HFFc6 (cell line): ENCODE data around the gene SPDEF. TPM values are rescaled to one million over a fixed set of nuclear protein-coding genes. Genes with fewer than 3 reads are reported as not detected.

Source experiments
- DNase-seq: peaks from one replicate; pipeline ENCODE4 v3.0.0-alpha.2; 2018
- H3K27ac Mint-ChIP-seq: 2 replicates; pipeline ENCODE4 v1.8.0; 2020; ENCODE audit warnings: mild to moderate bottlenecking, mixed read lengths
- H3K27me3 Mint-ChIP-seq: 2 replicates; pipeline ENCODE4 v1.8.0; 2021; ENCODE audit warnings: mild to moderate bottlenecking, moderate library complexity, mixed read lengths; ENCODE audit not compliant: insufficient read depth
- H3K36me3 Mint-ChIP-seq: 2 replicates; pipeline ENCODE4 v1.8.0; 2021; ENCODE audit warnings: low read depth, mixed read lengths
- H3K4me1 Mint-ChIP-seq: 2 replicates; pipeline ENCODE4 v1.8.0; 2020; ENCODE audit warnings: low read depth, mixed read lengths
- H3K4me3 Mint-ChIP-seq: 2 replicates; pipeline ENCODE4 v1.8.0; 2020; ENCODE audit warnings: mild to moderate bottlenecking, moderate library complexity, mixed read lengths
- H3K9me3 Mint-ChIP-seq: 2 replicates; pipeline ENCODE4 v1.8.0; 2020; ENCODE audit warnings: mild to moderate bottlenecking, mixed read lengths
- total RNA-seq, 6 experiments: library from RNA; stranded (reverse); fragmentation: NEBNext Ultra II Directional; extraction: Animal tissue kit (Norgen Biotek cat#: 25700); gene quantifications; 2 replicates in 1 of 6; 3 replicates in 5 of 6; pipeline ENCODE4 v1.2.3, GENCODE V29; 2021
- TF ChIP-seq, protein P1 (sequence below): fragments of 200-600 bp; sonication (generic); IDR thresholded peaks from 2 replicates; pipeline ENCODE4 v1.5.0; 2021; ENCODE audit warnings: antibody characterized with exemption, mild to moderate bottlenecking

Gene SPDEF
- total RNA-seq, 6 experiments from 2014 or later = not detected

DNA sequence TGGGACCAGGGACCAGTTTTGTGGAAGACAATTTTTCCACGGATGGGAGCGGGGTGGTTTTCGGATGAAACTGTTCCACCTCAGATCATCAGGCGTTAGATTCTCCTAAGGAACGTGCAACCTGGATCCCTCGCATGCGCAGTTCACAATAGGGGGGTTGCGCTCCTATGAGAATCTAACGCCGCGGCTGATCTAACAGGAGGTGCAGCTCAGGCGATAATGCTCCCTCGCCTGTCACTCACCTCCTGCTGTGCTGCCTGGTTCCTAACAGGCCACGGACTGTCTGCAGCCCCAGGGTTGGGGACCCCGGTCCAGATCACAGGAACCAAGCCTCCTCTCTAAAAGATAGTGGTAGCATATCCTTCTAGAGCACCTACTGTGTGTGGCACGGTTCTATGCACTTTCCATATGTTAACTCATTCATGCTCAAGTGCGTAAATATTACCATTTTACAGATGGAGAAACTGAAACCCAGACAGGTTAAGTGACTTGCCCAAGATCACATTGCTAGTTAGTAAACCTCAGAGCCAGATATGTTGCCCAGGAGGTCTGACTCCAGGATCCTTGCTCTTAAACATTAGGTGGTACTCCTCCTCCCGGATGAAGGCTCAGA lies 25.3 kb downstream of the SPDEF start:
- H3K36me3 Mint-ChIP-seq = no peaks in the 10 kb centered on the region
- H3K4me3 Mint-ChIP-seq = no peak overlapping the region
- TF ChIP-seq, protein P1, sequence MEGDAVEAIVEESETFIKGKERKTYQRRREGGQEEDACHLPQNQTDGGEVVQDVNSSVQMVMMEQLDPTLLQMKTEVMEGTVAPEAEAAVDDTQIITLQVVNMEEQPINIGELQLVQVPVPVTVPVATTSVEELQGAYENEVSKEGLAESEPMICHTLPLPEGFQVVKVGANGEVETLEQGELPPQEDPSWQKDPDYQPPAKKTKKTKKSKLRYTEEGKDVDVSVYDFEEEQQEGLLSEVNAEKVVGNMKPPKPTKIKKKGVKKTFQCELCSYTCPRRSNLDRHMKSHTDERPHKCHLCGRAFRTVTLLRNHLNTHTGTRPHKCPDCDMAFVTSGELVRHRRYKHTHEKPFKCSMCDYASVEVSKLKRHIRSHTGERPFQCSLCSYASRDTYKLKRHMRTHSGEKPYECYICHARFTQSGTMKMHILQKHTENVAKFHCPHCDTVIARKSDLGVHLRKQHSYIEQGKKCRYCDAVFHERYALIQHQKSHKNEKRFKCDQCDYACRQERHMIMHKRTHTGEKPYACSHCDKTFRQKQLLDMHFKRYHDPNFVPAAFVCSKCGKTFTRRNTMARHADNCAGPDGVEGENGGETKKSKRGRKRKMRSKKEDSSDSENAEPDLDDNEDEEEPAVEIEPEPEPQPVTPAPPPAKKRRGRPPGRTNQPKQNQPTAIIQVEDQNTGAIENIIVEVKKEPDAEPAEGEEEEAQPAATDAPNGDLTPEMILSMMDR = no peak
- peaks cover 7% of the 10 kb centered on the region for H3K4me1 Mint-ChIP-seq
- DNase-seq = no peak
- H3K27me3 Mint-ChIP-seq = peaks cover 7% of the 10 kb centered on the region
- no peak overlapping the region for H3K27ac Mint-ChIP-seq
- H3K9me3 Mint-ChIP-seq = no peaks in the 10 kb centered on the region

DNA sequence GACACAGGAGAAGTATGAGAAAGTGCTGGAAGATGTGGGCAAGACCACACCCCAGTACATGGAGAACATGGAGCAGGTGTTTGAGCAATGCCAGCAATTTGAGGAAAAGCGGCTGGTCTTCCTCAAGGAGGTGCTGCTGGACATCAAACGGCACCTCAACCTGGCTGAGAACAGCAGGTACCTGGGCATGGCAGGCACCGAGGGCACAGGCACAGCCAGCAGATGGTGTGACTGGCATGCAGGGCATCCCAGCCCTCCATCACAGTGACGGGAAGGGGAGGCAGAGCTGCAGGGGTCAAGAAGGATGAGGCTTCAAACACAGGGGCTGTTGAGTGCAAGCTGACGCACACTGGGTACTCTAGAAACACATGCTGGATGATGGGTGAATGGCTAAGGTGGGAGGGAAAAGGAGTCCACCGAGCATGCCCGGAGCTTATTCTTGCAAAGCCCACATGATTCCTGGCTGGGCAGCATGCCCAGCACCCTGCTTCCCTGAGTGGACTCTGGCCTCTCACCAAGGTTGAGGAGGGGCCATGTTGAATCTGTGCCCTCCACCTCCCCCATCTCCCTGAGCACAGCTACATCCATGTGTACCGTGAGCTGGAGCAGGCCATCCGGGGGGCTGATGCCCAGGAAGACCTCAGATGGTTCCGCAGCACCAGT lies 26.3 kb downstream of the SPDEF start:
- TF ChIP-seq, protein P1 = no peak
- Mint-ChIP-seq H3K9me3 (no peaks in the 10 kb centered on the region), H3K27ac (no peak overlapping the region), H3K27me3 (peaks cover 7% of the 10 kb centered on the region), H3K4me1 (peaks cover 7% of the 10 kb centered on the region), H3K36me3 (no peaks in the 10 kb centered on the region), H3K4me3 (no peak overlapping the region)
- no peak for DNase-seq

DNA sequence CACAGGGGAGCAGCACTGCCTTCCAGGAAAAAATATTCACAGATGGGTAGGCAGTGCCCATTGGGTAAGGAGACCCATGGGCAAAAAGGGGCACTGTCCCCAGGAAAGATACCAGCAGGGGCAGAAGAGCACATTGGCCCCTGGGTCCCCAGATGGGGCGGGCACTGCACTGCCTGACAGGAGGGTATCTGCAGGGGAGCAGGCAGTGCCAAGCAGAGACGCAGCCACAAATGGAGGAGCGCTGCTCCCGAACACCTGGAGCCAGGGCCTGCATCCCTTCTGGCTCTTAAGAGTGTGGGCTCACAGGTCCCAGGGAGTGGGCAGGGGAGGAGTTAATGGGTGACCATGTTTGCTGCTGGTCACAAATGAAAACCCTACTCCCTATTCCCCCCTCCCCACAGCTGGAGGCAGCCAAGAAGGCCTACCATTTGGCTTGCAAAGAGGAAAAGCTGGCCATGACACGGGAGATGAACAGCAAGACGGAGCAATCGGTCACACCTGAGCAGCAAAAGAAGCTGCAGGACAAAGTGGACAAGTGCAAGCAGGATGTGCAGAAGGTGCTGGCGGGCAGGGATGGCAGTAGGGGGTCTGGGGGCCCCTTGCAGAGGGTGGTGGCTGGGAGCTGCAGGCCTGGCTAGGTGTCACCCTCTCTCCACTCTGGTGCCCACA lies 27.0 kb downstream of the SPDEF start:
- Mint-ChIP-seq H3K36me3 (no peaks in the 10 kb centered on the region), H3K4me3 (no peak overlapping the region), H3K4me1 (peaks cover 7% of the 10 kb centered on the region), H3K9me3 (no peaks in the 10 kb centered on the region), H3K27me3 (peaks cover 7% of the 10 kb centered on the region), H3K27ac (no peak overlapping the region)
- TF ChIP-seq, protein P1 = no peak
- DNase-seq = no peak

DNA sequence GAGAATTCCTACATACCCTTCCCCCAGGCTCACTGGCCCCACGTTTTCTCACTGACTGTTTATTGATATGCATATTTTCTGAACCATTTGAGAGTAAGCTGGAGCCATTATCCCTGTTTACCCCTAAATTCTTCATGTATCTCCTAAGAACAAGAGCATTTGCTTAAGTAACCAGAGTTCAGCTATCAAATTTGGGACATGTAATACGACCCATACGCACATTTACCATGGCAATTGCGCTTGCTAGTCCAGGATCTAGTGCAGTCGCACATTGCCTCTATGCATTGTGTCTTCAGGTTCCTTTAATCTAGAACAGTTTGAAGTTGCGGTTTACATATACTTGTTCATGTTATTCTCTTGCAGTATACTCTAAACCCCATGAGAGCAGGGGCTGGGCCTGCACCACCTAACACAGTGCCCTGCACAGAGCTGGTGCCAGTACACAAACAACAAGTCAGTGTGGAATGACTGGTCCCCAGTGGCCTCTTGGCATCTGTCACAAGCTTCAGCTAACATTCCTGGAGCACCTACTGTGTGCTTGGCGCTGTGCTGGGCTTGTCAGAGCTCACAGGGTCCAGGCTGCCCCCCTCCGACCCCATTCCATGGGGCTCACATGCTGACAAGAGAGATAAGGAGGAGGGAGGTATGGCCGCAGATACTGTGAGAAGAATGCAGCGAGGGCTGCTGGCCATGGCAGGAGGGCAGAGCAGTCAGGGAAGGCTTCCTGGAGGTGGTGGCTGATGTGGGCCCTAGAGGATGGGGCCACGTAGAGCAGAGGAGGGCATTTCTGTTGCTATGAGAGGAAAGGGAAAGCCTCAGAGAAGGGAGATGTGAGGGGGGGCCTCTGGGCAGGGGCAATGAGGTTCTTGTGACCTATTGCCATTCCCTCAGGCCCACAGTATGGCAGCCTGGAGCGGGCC lies 28.1 kb downstream of the SPDEF start:
- DNase-seq = no peak
- TF ChIP-seq, protein P1 = no peak
- H3K36me3 Mint-ChIP-seq = no peaks in the 10 kb centered on the region
- no peaks in the 10 kb centered on the region for H3K9me3 Mint-ChIP-seq
- peaks cover 9% of the 10 kb centered on the region for H3K27me3 Mint-ChIP-seq
- H3K27ac Mint-ChIP-seq = no peak overlapping the region
- H3K4me3 Mint-ChIP-seq = peak overlapping the region; percentile 58; the same call in 1 of the 2 replicates
- peaks cover 7% of the 10 kb centered on the region for H3K4me1 Mint-ChIP-seq

DNA sequence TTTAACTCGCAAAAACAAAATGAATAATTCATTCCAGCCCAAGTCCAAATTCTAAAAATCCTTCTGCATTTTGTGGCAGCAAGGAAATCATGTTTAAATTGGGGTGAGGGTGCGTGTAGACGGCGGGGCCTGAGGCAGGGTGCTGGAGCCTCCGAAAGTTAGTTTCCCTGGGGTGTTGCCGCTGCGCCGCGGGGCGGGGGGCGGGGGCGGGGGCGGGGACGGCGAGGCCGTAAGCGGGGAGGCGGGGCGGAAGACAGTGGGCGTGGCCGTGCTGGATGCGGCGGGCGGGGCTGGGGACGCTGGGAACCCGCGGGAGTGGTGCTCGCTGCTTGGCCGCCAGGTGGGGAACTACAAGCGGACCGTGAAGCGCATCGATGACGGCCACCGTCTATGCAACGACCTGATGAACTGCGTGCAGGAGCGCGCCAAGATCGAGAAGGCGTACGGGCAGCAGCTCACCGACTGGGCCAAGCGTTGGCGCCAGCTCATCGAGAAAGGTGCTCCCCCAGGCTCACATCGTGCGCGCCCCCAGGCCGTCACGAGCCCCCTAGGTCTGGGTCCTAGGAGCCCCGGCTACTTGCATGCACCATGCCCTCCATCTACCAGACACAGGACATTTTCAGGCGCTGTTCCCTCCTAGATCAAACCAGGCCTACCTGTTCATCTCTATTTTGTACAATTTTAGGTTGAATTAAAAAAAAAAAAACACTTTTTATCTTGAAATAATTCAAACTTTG lies 29.0 kb downstream of the SPDEF start:
- H3K36me3 Mint-ChIP-seq = no peaks in the 10 kb centered on the region
- H3K9me3 Mint-ChIP-seq = no peaks in the 10 kb centered on the region
- TF ChIP-seq, protein P1 = peak; percentile 85
- H3K27me3 Mint-ChIP-seq = peaks cover 9% of the 10 kb centered on the region
- peaks cover 7% of the 10 kb centered on the region for H3K4me1 Mint-ChIP-seq
- DNase-seq = peak; percentile 86
- no peak overlapping the region; the same call in 1 of the 2 replicates for H3K27ac Mint-ChIP-seq
- peak overlapping the region; percentile 58 for H3K4me3 Mint-ChIP-seq
